ENCODE measurements around the gene VKORC1. TPM values are rescaled to one million over a fixed set of nuclear protein-coding genes. Genes with fewer than 3 reads are reported as not detected.

Gene VKORC1
- total RNA-seq, 1 experiment from 2014 or later = 119 TPM

- Histone ChIP-seq H3K27me3 (replicated peaks) (no peaks in the 10 kb centered on the region), H3K4me1 (replicated peaks) (peaks cover 12% of the 10 kb centered on the region), H3K27ac (no peak overlapping the region), H3K9me3 (replicated peaks) (no peaks in the 10 kb centered on the region), H3K36me3 (peaks cover 15% of the 10 kb centered on the region), H3K4me3 (no peak overlapping the region)
- DNase-seq (ENCODE audit: low read depth in 1 of 2, low spot score in 2 of 2) = no peak
Observed at GRCh38 chr16:31134625-31135534, 40.3 kb upstream of the VKORC1 start.

- H3K36me3 ChIP-seq = peaks cover 15% of the 10 kb centered on the region
- H3K27ac ChIP-seq = no peak overlapping the region
- DNase-seq (ENCODE audit: low read depth in 1 of 2, low spot score in 2 of 2) = no peak
- peaks cover 10% of the 10 kb centered on the region for H3K4me1 ChIP-seq (replicated peaks)
- H3K4me3 ChIP-seq = no peak overlapping the region
- H3K27me3 ChIP-seq (replicated peaks) = no peaks in the 10 kb centered on the region
- no peaks in the 10 kb centered on the region for H3K9me3 ChIP-seq (replicated peaks)
Observed at GRCh38 chr16:31134091-31134571, 39.5 kb upstream of the VKORC1 start.

- no peak overlapping the region for H3K4me3 ChIP-seq
- DNase-seq (ENCODE audit: low read depth in 1 of 2, low spot score in 2 of 2) = no peak
- peaks cover 20% of the 10 kb centered on the region for H3K36me3 ChIP-seq
- no peak overlapping the region for H3K27ac ChIP-seq
- H3K4me1 ChIP-seq (replicated peaks) = no peaks in the 10 kb centered on the region
- H3K27me3 ChIP-seq (replicated peaks) = no peaks in the 10 kb centered on the region
- no peaks in the 10 kb centered on the region for H3K9me3 ChIP-seq (replicated peaks)
Observed at GRCh38 chr16:31133046-31133501, 38.5 kb upstream of the VKORC1 start.

- DNase-seq (ENCODE audit: low read depth in 1 of 2, low spot score in 2 of 2) = no peak
- H3K27me3 ChIP-seq (replicated peaks) = no peaks in the 10 kb centered on the region
- H3K4me3 ChIP-seq = no peak overlapping the region
- peaks cover 26% of the 10 kb centered on the region for H3K36me3 ChIP-seq
- H3K27ac ChIP-seq = no peak overlapping the region
- no peaks in the 10 kb centered on the region for H3K9me3 ChIP-seq (replicated peaks)
- no peaks in the 10 kb centered on the region for H3K4me1 ChIP-seq (replicated peaks)
Observed at GRCh38 chr16:31132303-31132979, 37.8 kb upstream of the VKORC1 start.

GRCh38 chr16:31131841-31132271 is 37.3 kb upstream of the VKORC1 start:
- Histone ChIP-seq H3K4me3 (no peak overlapping the region), H3K36me3 (peaks cover 32% of the 10 kb centered on the region), H3K27ac (no peak overlapping the region), H3K27me3 (replicated peaks) (no peaks in the 10 kb centered on the region), H3K9me3 (replicated peaks) (no peaks in the 10 kb centered on the region), H3K4me1 (replicated peaks) (no peaks in the 10 kb centered on the region)
- no peak for DNase-seq (ENCODE audit: low read depth in 1 of 2, low spot score in 2 of 2)

GRCh38 chr16:31131416-31131815 is 36.8 kb upstream of the VKORC1 start:
- Histone ChIP-seq H3K4me3 (no peak overlapping the region), H3K4me1 (replicated peaks) (no peaks in the 10 kb centered on the region), H3K27ac (no peak overlapping the region), H3K36me3 (peaks cover 32% of the 10 kb centered on the region), H3K27me3 (replicated peaks) (no peaks in the 10 kb centered on the region), H3K9me3 (replicated peaks) (no peaks in the 10 kb centered on the region)
- no peak for DNase-seq (ENCODE audit: low read depth in 1 of 2, low spot score in 2 of 2)

- H3K36me3 ChIP-seq = peaks cover 32% of the 10 kb centered on the region
- no peak for DNase-seq (ENCODE audit: low read depth in 1 of 2, low spot score in 2 of 2)
- H3K4me1 ChIP-seq (replicated peaks) = no peaks in the 10 kb centered on the region
- no peak overlapping the region for H3K4me3 ChIP-seq
- H3K9me3 ChIP-seq (replicated peaks) = no peaks in the 10 kb centered on the region
- no peak overlapping the region for H3K27ac ChIP-seq
- no peaks in the 10 kb centered on the region for H3K27me3 ChIP-seq (replicated peaks)
Observed at GRCh38 chr16:31130899-31131298, 36.3 kb upstream of the VKORC1 start.

GRCh38 chr16:31130336-31130891 is 35.8 kb upstream of the VKORC1 start:
- Histone ChIP-seq H3K27ac (no peak overlapping the region), H3K4me3 (no peak overlapping the region), H3K9me3 (replicated peaks) (no peaks in the 10 kb centered on the region), H3K36me3 (peaks cover 32% of the 10 kb centered on the region), H3K4me1 (replicated peaks) (no peaks in the 10 kb centered on the region), H3K27me3 (replicated peaks) (no peaks in the 10 kb centered on the region)
- no peak for DNase-seq (ENCODE audit: low read depth in 1 of 2, low spot score in 2 of 2)

- H3K4me3 ChIP-seq = no peak overlapping the region
- no peaks in the 10 kb centered on the region for H3K4me1 ChIP-seq (replicated peaks)
- no peaks in the 10 kb centered on the region for H3K9me3 ChIP-seq (replicated peaks)
- no peak for DNase-seq (ENCODE audit: low read depth in 1 of 2, low spot score in 2 of 2)
- H3K36me3 ChIP-seq = peaks cover 32% of the 10 kb centered on the region
- no peak overlapping the region for H3K27ac ChIP-seq
- H3K27me3 ChIP-seq (replicated peaks) = no peaks in the 10 kb centered on the region
Observed at GRCh38 chr16:31129568-31130335, 35.2 kb upstream of the VKORC1 start.

- Histone ChIP-seq H3K4me3 (no peak overlapping the region), H3K36me3 (peaks cover 34% of the 10 kb centered on the region), H3K9me3 (replicated peaks) (no peaks in the 10 kb centered on the region), H3K27ac (no peak overlapping the region), H3K4me1 (replicated peaks) (no peaks in the 10 kb centered on the region), H3K27me3 (replicated peaks) (no peaks in the 10 kb centered on the region)
- no peak for DNase-seq (ENCODE audit: low read depth in 1 of 2, low spot score in 2 of 2)
Observed at GRCh38 chr16:31128711-31129567, 34.3 kb upstream of the VKORC1 start.

GRCh38 chr16:31127182-31127581 is 32.6 kb upstream of the VKORC1 start:
- Histone ChIP-seq H3K36me3 (peaks cover 47% of the 10 kb centered on the region), H3K27ac (no peak overlapping the region)
- no peak for DNase-seq (ENCODE audit: low read depth in 1 of 2, low spot score in 2 of 2)

GRCh38 chr16:31125844-31126243 is 31.2 kb upstream of the VKORC1 start:
- peaks cover 51% of the 10 kb centered on the region for H3K36me3 ChIP-seq
- no peaks in the 10 kb centered on the region for H3K27me3 ChIP-seq (replicated peaks)
- H3K4me1 ChIP-seq (replicated peaks) = no peaks in the 10 kb centered on the region

More at GRCh38 chr16:31127182-31127581, 32.6 kb upstream of the VKORC1 start:
- Histone ChIP-seq H3K4me3 (no peak overlapping the region), H3K27me3 (replicated peaks) (no peaks in the 10 kb centered on the region), H3K4me1 (replicated peaks) (no peaks in the 10 kb centered on the region), H3K9me3 (replicated peaks) (no peaks in the 10 kb centered on the region)

More at GRCh38 chr16:31125844-31126243, 31.2 kb upstream of the VKORC1 start:
- no peak overlapping the region for H3K4me3 ChIP-seq
- no peaks in the 10 kb centered on the region for H3K9me3 ChIP-seq (replicated peaks)
- H3K27ac ChIP-seq = no peak overlapping the region
- no peak for DNase-seq (ENCODE audit: low read depth in 1 of 2, low spot score in 2 of 2)
